Small intestine (tissue), 7 donors: Measurements from ENCODE around the gene RBM44. TPM values are rescaled to one million over a fixed set of nuclear protein-coding genes. Genes with fewer than 3 reads are reported as not detected.
"Not testable (repeated sequence)": the region's sequence is repeated elsewhere in the genome, so short reads cannot be mapped to it uniquely, and the experiment has no call there.

ENCODE experiments used
- DNase-seq, 2 donors: peaks; one replicate each; pipeline versions ENCODE4 v3.0.0 to v3.0.0-alpha.2; 2013
- FAIRE-seq: peaks from 2 replicates; lab custom pipeline; 2012; peaks lifted over from hg19 to GRCh38; lab: Jason Lieb, UNC
- H3K27ac ChIP-seq, 3 donors: one replicate each; pipeline ENCODE4 v1.5.1; 2013; ENCODE audit warnings: low read length in 2 of 3, mild to moderate bottlenecking in 2 of 3, control low read depth in 1 of 3, inconsistent platforms in 1 of 3, low read depth in 1 of 3, moderate library complexity in 1 of 3
- H3K27me3 ChIP-seq, 3 donors: one replicate each; pipeline ENCODE4 v1.6.1; 2013; ENCODE audit warnings: low read length in 3 of 3, inconsistent platforms in 1 of 3; ENCODE audit not compliant: control insufficient read depth in 3 of 3, insufficient read depth in 3 of 3
- H3K36me3 ChIP-seq, 3 donors: one replicate each; pipeline ENCODE4 v1.6.1; 2013; ENCODE audit warnings: low read length in 3 of 3, inconsistent platforms in 1 of 3, low read depth in 1 of 3, mild to moderate bottlenecking in 1 of 3, moderate library complexity in 1 of 3; ENCODE audit not compliant: control insufficient read depth in 3 of 3, insufficient read depth in 2 of 3
- H3K4me1 ChIP-seq, 3 donors: one replicate each; pipeline ENCODE4 v1.6.1; 2013; ENCODE audit warnings: low read length in 2 of 3, inconsistent platforms in 1 of 3, low read depth in 1 of 3, mild to moderate bottlenecking in 1 of 3, moderate library complexity in 1 of 3; ENCODE audit not compliant: control insufficient read depth in 3 of 3, insufficient read depth in 2 of 3
- H3K4me3 ChIP-seq, 3 donors: one replicate each; pipeline ENCODE4 v1.5.1; 2013; ENCODE audit warnings: low read length in 3 of 3, control low read depth in 1 of 3, inconsistent platforms in 1 of 3, low read depth in 1 of 3, mild to moderate bottlenecking in 1 of 3, moderate library complexity in 1 of 3
- H3K9me3 ChIP-seq, 2 donors: one replicate each; pipeline ENCODE4 v1.6.1; 2013; ENCODE audit warnings: low read depth in 1 of 2, low read length in 1 of 2; ENCODE audit not compliant: control insufficient read depth in 2 of 2, insufficient read depth in 1 of 2
- WGBS, 3 donors: extraction: QIAGEN DNeasy Blood & Tissue Kit; methylation state at CpG; one replicate each; pipeline ENCODE4 v1.1.7; 2013; 5-methylcytosine and 5-hydroxymethylcytosine counted together
- polyA plus RNA-seq, 4 donors: library from polyadenylated mRNA; stranded (reverse) in 3 of 4; unstranded in 1 of 4; fragments of 200-250 nt in 3 of 4; fragments of 120-200 nt in 1 of 4; gene quantifications; one replicate each; pipeline versions ENCODE4 v1.2.1 to v1.2.3, GENCODE V29; 2013
- donor health status: healthy with polysubstance abuse.
- donor health status: control.
- donor health status: control.
- donor health status: Bipolar disorder and iron deficiency.
- donor health status: healthy.

RBM44 gene
- polyA plus RNA-seq, 4 donors, result 0.12 to 0.30 (median 0.22) TPM; not detected in 1

- WGBS, 3 donors, result 93 to 97% (median 94%) methylated on average over 10 of the region's 10 CpGs
- DNase-seq, result no peak
- Histone ChIP-seq H3K4me1 (no peaks in the 10 kb centered on the region), H3K27me3 (no peaks in the 10 kb centered on the region), H3K4me3 (no peak overlapping the region), H3K36me3 (peaks cover 23 to 55% (median 26%) of the 10 kb centered on the region in 3 donors), H3K9me3 (no peaks in the 10 kb centered on the region), H3K27ac (no peak overlapping the region)
- FAIRE-seq, result no peak
Measured at GRCh38 chr2:237757616-237758015, 41.0 kb upstream of the RBM44 start.

GRCh38 chr2:237758185-237758584 is 40.4 kb upstream of the RBM44 start:
- no peak overlapping the region for H3K4me3 ChIP-seq
- WGBS, 3 donors, result 93 to 97% (median 94%) methylated on average over 10 of the region's 10 CpGs
- H3K36me3 ChIP-seq, result peaks cover 23 to 56% (median 23%) of the 10 kb centered on the region in 3 donors
- no peak for DNase-seq
- no peak for FAIRE-seq
- H3K4me1 ChIP-seq, result no peaks in the 10 kb centered on the region
- H3K27me3 ChIP-seq, result no peaks in the 10 kb centered on the region
- H3K27ac ChIP-seq, result no peak overlapping the region
- no peaks in the 10 kb centered on the region for H3K9me3 ChIP-seq

- WGBS, 3 donors, result 90% methylated on average over 10 of the region's 10 CpGs
- Histone ChIP-seq H3K27me3 (no peaks in the 10 kb centered on the region), H3K36me3 (peaks cover 23 to 57% (median 25%) of the 10 kb centered on the region in 3 donors), H3K9me3 (no peaks in the 10 kb centered on the region), H3K27ac (no peak overlapping the region), H3K4me1 (no peaks in the 10 kb centered on the region), H3K4me3 (no peak overlapping the region)
- FAIRE-seq (no peak), DNase-seq (no peak)
Measured at GRCh38 chr2:237759176-237759575, 39.4 kb upstream of the RBM44 start.

GRCh38 chr2:237760506-237761502 is 37.8 kb upstream of the RBM44 start:
- FAIRE-seq (no peak), DNase-seq (no peak)
- WGBS, 3 donors, result 95 to 97% (median 96%) methylated on average over 23 of the region's 23 CpGs
- no peak overlapping the region for H3K27ac ChIP-seq
- H3K27me3 ChIP-seq, result no peaks in the 10 kb centered on the region
- no peaks in the 10 kb centered on the region for H3K9me3 ChIP-seq
- no peak overlapping the region for H3K4me3 ChIP-seq
- H3K4me1 ChIP-seq, result no peaks in the 10 kb centered on the region
- peaks cover 20 to 48% (median 25%) of the 10 kb centered on the region in 3 donors for H3K36me3 ChIP-seq

- not testable (repeated sequence) for DNase-seq, FAIRE-seq, H3K4me3 ChIP-seq, H3K4me1 ChIP-seq, H3K9me3 ChIP-seq, H3K27ac ChIP-seq, H3K27me3 ChIP-seq
- WGBS, 3 donors, result 94% methylated on average over 9 of the region's 9 CpGs
- peaks cover 19 to 50% (median 22%) of the 10 kb centered on the region in 3 donors for H3K36me3 ChIP-seq
Measured at GRCh38 chr2:237762291-237763182, 36.0 kb upstream of the RBM44 start.

- H3K27me3 ChIP-seq, result no peaks in the 10 kb centered on the region
- FAIRE-seq (no peak), DNase-seq (no peak)
- no peaks in the 10 kb centered on the region for H3K4me1 ChIP-seq
- 96 to 98% (median 97%) methylated on average over 10 of the region's 10 CpGs for WGBS, 3 donors
- H3K4me3 ChIP-seq, result no peak overlapping the region
- H3K36me3 ChIP-seq, result peaks cover 14 to 45% (median 19%) of the 10 kb centered on the region in 3 donors
- H3K9me3 ChIP-seq, result no peaks in the 10 kb centered on the region
- no peak overlapping the region for H3K27ac ChIP-seq
Measured at GRCh38 chr2:237763812-237764211, 34.8 kb upstream of the RBM44 start.

GRCh38 chr2:237765122-237765521 is 33.5 kb upstream of the RBM44 start:
- DNase-seq, H3K4me3 ChIP-seq, H3K4me1 ChIP-seq, H3K9me3 ChIP-seq, H3K27me3 ChIP-seq, H3K27ac ChIP-seq, FAIRE-seq: not testable (repeated sequence)
- peaks cover 8 to 42% (median 17%) of the 10 kb centered on the region in 3 donors for H3K36me3 ChIP-seq
- 96 to 99% (median 96%) methylated on average over 6 of the region's 6 CpGs for WGBS, 3 donors

GRCh38 chr2:237765875-237766274 is 32.7 kb upstream of the RBM44 start:
- H3K27ac ChIP-seq, result no peak overlapping the region
- WGBS, 3 donors, result 90 to 95% (median 90%) methylated on average over 8 of the region's 8 CpGs

More at GRCh38 chr2:237765875-237766274, 32.7 kb upstream of the RBM44 start:
- DNase-seq (no peak), FAIRE-seq (no peak)
- Histone ChIP-seq H3K27me3 (no peaks in the 10 kb centered on the region), H3K4me3 (no peak overlapping the region), H3K4me1 (no peaks in the 10 kb centered on the region), H3K9me3 (no peaks in the 10 kb centered on the region), H3K36me3 (peaks cover 5 to 39% (median 16%) of the 10 kb centered on the region in 3 donors)
